NCI-H524 (cell line): Measurements from ENCODE around the gene CDC26.
A peak's percentile ranks its signal among the peaks of the same experiment; 100 is the strongest.
"Not testable (repeated sequence)": the region's sequence is repeated elsewhere in the genome, so short reads cannot be mapped to it uniquely, and the experiment has no call there.

Experiments
- DNase-seq, 2 experiments: peaks; one replicate each; lab custom pipeline; 2025; lab: John Stamatoyannopoulos, UW

Gene CDC26

GRCh38 chr9:113293285-113293878 lies 18.0 kb upstream of the CDC26 start:
- no peak for DNase-seq

DNA sequence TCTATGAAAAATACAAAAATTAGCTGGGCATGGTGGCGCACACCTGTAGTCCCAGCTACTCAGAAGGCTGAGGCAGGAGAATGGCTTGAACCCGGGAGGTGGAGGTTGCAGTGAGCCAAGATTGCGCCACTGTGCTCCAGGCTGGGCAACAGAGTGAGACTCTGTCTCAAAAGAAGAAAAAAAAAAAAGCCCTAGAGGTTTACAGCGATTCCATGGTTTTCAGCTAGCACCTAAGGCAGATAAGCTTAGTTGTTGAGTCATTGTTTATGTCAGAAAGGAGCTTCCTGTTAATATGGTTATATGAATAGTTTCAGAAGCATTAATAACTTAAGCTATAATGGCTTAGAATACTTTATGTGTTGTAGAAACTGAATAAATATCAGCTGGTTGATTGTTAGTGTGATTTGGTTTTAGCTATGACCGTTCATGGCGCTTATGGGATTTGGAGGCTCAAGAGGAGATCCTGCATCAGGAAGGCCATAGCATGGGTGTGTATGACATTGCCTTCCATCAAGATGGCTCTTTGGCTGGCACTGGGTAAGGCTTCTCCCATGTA lies 14.8 kb upstream of the CDC26 start:
- no peak for DNase-seq

GRCh38 chr9:113289091-113289490 lies 13.7 kb upstream of the CDC26 start:
- DNase-seq = no peak

- no peak for DNase-seq
Measured at GRCh38 chr9:113281356-113281755, 6.0 kb upstream of the CDC26 start.

GRCh38 chr9:113278840-113279239 lies 3.5 kb upstream of the CDC26 start:
- DNase-seq = no peak

DNA sequence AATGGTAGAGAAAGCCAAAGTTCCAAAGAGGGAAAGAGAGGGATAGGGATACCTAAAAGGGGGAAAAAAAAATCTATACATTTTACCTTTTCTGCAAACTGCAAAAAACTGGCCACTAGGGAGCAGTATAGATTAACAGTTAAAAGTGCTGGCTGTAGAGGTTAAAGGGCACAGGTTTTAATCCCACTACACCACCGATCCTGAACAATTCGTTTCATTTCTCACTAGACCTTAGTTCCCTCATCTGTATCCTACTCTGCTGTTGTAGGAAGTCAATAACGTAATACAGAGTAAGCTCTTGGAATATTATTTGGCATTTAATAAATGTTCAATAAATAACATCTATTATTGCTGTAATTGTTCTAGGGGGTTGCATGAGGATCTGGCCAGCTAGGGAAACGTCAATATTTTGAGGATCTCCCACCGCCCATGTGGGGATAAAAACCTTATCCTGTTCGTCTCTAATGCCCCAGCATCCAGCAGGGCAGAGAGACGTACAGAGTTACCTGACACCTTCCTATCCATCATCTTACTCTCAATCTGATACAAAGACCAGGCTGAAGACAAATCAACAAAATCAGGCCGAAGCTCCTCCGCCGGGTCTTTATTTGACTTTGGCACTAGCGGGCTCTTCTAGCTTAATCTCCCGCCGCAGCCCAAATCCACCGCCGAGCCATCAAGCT lies 757 bp downstream of the CDC26 start:
- peak; percentile 31 to 78 for DNase-seq

- peak in 1 of 2 experiments; percentile 43 for DNase-seq
Measured at GRCh38 chr9:113269871-113270270, 5.5 kb downstream of the CDC26 start.

DNA sequence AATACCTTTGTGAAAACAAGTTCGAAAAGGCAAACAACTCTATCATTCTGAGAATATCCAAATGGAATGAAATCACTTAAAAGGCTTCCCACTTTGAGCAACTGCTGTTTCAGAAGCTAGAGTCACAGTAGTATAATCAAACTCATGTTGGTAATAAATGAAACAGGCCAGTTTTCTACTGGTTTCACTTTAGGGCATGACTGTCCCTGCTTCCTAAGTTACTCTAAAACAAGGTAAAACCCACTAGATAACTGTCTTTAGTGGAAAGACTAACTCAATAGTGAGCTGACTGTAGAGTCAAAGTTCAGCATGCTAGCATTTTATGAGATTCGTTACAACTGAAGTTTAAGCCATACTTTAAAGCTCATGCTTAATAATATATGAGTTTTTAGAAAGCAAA lies 6.0 kb downstream of the CDC26 start:
- DNase-seq = no peak

DNA sequence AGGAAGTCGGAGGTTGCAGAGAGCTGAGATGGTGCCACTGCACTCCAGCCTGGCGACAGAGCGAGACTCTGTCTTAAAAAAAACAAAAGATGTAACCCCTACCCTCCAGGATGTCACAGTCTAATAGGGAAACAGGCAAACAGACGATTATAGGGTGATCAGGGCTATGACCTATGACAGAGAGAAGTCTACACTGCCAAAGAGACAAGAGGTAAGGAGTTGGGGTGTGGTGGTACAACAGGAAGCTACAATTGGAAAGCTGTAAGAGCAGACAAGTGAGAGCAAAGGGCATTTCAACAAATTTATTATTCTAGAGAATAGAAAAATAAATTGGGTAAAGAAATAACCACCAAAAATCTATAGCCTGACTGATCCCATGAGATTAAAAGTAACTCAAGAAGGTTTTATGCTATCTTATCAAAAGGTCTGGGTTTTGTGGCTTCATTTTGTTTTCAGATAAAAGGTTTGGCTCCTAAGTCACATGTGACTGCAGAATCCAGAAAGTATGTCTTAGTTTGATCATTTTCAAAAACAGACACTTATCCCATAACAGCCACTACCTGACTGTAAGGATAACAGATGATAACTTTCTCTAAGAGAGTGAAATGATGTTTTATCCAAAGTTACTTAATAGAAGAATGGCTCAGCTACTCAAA lies 7.3 kb downstream of the CDC26 start:
- no peak for DNase-seq

- DNase-seq = peak; percentile 76 to 90
Measured at GRCh38 chr9:113266174-113266573, 9.2 kb downstream of the CDC26 start.

GRCh38 chr9:113261917-113262671 lies 13.3 kb downstream of the CDC26 start:
- DNase-seq = no peak

DNA sequence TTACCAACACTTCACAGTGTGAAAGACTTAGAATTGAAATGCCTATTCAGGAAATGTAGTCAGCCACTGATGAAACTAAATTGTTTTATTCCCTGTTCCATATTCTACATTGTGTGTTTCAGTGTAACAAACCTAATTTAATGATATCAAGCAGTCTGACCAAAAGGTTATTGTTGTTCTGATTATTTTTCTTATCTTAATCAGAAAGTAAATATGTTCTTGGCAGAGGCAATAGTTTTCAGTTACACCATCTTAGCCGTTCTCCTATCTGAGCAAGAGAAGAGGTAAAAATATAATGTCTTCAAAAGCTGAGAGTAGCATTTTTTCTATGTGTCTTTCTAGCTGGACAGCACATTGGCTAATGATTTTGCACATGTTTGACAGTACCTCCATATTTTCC lies 17.1 kb downstream of the CDC26 start:
- DNase-seq = no peak

- DNase-seq = no peak
Measured at GRCh38 chr9:113257863-113258262, 17.5 kb downstream of the CDC26 start.

GRCh38 chr9:113255438-113255837 lies 19.9 kb downstream of the CDC26 start:
- no peak for DNase-seq

GRCh38 chr9:113254991-113255390 lies 20.4 kb downstream of the CDC26 start:
- DNase-seq = no peak

DNA sequence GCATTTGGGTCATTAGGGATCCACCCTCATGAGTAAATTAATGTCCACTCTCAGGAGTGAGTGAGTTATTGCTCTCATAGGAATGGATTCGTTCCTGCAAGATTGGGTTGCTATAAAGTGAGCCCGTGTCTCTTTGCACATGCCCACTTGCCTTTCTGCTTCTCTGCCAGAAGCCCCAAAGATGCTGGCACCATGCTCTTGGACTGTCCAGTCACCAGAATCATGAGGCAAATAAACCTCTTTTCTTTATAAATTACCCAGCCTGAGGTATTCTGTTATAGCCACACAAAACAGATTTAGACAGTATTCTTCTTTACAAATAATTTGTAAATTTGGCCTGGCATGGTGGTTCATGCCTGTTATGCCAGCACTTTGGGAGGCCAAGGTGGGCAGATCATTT lies 24.6 kb downstream of the CDC26 start:
- no peak for DNase-seq

DNA sequence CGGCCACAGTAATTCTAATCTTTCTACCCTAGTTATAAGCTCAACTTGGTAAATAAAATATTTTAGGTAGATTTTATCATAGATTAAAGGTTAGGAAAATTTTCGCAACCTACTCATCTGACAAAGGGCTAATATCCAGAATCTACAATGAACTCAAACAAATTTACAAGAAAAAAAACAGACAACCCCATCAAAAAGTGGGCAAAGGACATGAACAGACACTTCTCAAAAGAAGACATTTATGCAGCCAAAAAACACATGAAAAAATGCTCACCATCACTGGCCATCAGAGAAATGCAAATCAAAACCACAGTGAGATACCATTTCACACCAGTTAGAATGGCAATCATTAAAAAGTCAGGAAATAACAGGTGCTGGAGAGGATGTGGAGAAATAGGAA lies 25.7 kb downstream of the CDC26 start:
- not testable (repeated sequence) for DNase-seq

DNA sequence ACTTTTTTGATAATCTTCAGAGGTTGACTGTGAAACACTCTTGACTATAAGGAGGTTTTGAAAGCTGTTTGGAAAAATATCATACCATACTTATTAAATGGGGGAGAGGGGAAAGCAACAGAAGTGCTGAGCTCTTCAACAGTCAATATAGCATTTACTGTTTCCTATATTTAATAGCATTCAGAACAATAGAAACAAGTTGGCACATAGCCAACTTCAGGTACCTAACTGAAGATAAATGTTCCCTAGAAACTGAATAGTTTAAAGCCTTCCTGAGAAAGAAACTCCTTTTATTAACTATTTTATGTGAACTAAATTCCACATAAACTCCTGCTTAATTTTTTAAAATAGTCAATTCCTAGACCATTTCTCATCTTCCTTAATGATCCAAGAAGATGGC lies 27.7 kb downstream of the CDC26 start:
- no peak for DNase-seq

DNA sequence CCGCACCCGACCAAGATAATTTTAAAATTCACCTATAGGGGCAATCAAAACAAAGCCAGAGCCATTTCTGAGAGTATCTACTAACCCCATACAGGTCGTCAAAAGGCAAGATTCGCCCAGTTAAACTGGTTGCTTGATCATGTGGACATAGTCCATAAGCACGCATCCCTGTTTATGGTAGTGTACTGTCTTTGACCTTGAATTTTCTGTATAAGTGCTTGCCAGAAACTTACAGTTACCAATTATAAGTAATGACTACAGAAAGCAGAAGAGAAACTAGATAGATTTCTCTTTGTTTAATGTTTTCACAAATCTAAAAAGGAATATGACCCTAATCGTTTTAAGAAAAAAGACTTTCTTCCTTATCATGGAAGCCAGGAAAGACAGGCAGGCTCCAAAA lies 28.4 kb downstream of the CDC26 start:
- no peak for DNase-seq

GRCh38 chr9:113245894-113246293 lies 29.5 kb downstream of the CDC26 start:
- DNase-seq = no peak

- no peak for DNase-seq
Measured at GRCh38 chr9:113244556-113244955, 30.8 kb downstream of the CDC26 start.

DNA sequence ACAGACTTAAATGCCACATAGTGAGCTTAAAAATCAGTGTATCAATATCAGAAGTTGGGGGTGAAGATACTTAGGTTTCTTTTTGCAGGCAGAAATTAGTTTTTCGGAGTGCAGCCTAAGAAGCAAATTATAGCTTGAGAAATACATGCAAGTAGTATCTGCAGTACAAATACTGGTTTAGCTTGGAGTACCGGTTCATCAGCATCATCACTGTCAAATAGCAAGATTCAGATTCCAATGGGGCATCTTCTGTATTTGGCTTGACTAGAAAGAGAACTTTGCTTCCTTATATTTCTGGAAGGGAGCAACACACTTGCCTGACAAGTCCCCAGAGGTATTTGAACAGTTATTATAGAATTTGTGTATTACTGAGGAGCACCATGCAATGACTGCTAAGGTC lies 34.2 kb downstream of the CDC26 start:
- no peak for DNase-seq

- DNase-seq = no peak
Measured at GRCh38 chr9:113238859-113239232, 36.5 kb downstream of the CDC26 start.
